ENCODE measurements around the gene CDH20. TPM values are rescaled to one million over a fixed set of nuclear protein-coding genes. Genes with fewer than 3 reads are reported as not detected.

Gene CDH20
- total and polyA plus RNA-seq, 2 donors from 2014 or later = 0.16 to 0.30 TPM

DNA sequence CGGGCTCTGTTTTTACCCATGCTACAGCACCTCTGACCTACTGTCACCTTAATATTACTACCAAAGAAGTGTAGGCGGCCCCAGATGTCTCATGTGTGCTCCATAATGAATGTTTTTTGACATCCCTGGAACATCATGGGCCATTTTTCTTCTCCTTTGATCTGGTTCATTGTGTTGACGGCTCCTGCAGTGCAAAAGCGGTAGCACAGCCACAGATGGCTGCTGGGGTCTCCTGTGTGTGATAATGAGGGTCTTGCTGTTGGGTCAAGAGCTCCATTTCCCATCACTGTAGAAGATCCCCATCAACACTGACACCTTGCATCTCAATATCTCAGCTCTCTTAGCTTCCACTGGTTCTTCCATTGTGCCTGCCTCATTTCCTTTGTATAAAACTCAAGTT is 95.0 kb downstream of the CDH20 start:
- no peak for FAIRE-seq
- H3K27ac ChIP-seq (ENCODE audit: low read depth in 2 of 2, low read length in 2 of 2) = no peak overlapping the region
- no peak for DNase-seq
- no peaks in the 10 kb centered on the region for H3K36me3 ChIP-seq (ENCODE audit: control insufficient read depth in 2 of 3, insufficient read depth in 3 of 3, low read length in 3 of 3)
- no peaks in the 10 kb centered on the region for H3K4me1 ChIP-seq (ENCODE audit: control insufficient read depth in 2 of 3, insufficient read depth in 2 of 3, low read depth in 1 of 3, low read length in 3 of 3)
- intact Hi-C loops (cut with DNase I) = no loop called here
- no peaks in the 10 kb centered on the region for H3K9me3 ChIP-seq (ENCODE audit: control insufficient read depth in 2 of 3, insufficient read depth in 1 of 3, low read length in 3 of 3)
- TF ChIP-seq, protein P1, sequence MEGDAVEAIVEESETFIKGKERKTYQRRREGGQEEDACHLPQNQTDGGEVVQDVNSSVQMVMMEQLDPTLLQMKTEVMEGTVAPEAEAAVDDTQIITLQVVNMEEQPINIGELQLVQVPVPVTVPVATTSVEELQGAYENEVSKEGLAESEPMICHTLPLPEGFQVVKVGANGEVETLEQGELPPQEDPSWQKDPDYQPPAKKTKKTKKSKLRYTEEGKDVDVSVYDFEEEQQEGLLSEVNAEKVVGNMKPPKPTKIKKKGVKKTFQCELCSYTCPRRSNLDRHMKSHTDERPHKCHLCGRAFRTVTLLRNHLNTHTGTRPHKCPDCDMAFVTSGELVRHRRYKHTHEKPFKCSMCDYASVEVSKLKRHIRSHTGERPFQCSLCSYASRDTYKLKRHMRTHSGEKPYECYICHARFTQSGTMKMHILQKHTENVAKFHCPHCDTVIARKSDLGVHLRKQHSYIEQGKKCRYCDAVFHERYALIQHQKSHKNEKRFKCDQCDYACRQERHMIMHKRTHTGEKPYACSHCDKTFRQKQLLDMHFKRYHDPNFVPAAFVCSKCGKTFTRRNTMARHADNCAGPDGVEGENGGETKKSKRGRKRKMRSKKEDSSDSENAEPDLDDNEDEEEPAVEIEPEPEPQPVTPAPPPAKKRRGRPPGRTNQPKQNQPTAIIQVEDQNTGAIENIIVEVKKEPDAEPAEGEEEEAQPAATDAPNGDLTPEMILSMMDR (IDR thresholded peaks at IDR 0.05; ENCODE audit: borderline replicate concordance, extremely low read depth, insufficient read depth) = no peak
- H3K9ac ChIP-seq (ENCODE audit: low read length in 3 of 3) = no peak overlapping the region
- H3K4me3 ChIP-seq (ENCODE audit: low read length in 3 of 3) = no peak overlapping the region
- H3K27me3 ChIP-seq (ENCODE audit: control insufficient read depth, insufficient read depth, low read length) = no peaks in the 10 kb centered on the region

DNA sequence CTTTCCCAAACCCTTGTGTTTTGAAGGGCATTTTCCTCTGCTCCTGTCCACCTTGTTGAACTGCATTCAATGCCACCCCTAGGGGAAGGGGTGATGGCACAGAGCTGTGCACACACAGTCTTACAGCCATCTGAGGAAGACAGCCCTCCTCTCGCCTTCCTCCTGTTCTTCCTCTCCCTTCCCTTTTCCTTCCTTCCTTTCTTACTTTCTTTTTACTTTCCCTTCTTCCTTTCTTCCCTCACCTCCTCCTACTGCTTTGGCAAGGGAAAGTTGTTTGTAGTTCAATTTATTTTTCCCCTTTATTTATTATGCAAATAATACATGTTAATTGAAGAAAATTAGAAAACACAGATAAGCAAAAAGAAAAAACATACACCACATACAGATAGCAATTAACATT is 99.4 kb downstream of the CDH20 start:
- TF ChIP-seq, protein P1 (IDR thresholded peaks at IDR 0.05; ENCODE audit: borderline replicate concordance, extremely low read depth, insufficient read depth) = no peak
- no peak for FAIRE-seq

DNA sequence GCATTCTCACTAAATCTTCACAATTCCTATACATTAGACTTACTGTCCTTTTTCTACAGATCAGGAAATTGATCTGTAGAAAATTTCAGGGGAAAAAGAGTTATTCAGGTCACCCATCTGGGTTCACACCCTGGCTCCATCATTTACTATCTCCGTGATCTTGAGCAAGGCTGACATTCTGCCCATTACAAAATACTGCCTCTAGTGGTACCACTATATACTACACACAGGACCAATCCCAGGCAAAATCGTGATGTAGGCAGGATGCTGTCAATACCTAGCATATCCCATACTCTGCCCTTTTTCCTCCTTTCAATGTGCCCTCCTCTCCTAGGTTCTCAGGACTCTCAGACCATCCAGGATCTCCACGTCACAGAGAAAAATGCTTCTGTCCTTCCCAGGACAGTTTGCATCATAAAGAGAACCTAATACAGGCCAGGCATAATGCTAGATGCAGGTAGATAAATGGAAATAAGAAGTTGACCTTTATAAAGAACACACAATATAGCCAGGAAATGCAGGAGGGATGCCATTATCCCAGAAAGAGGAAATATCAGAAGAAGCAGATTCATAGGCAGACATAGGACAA is 101.9 kb downstream of the CDH20 start:
- TF ChIP-seq, protein P1 (IDR thresholded peaks at IDR 0.05; ENCODE audit: borderline replicate concordance, extremely low read depth, insufficient read depth) = peak; percentile 4
- no peaks in the 10 kb centered on the region for H3K36me3 ChIP-seq (ENCODE audit: control insufficient read depth in 2 of 3, insufficient read depth in 3 of 3, low read length in 3 of 3)
- no peak overlapping the region for H3K4me3 ChIP-seq (ENCODE audit: low read length in 3 of 3)
- FAIRE-seq = no peak
- no peak for DNase-seq
- no peaks in the 10 kb centered on the region for H3K9me3 ChIP-seq (ENCODE audit: control insufficient read depth in 2 of 3, insufficient read depth in 1 of 3, low read length in 3 of 3)
- no peaks in the 10 kb centered on the region for H3K4me1 ChIP-seq (ENCODE audit: control insufficient read depth in 2 of 3, insufficient read depth in 2 of 3, low read depth in 1 of 3, low read length in 3 of 3)
- intact Hi-C loops (cut with DNase I) = no loop called here
- H3K27ac ChIP-seq (ENCODE audit: low read depth in 2 of 2, low read length in 2 of 2) = no peak overlapping the region
- no peak overlapping the region for H3K9ac ChIP-seq (ENCODE audit: low read length in 3 of 3)
- no peaks in the 10 kb centered on the region for H3K27me3 ChIP-seq (ENCODE audit: control insufficient read depth, insufficient read depth, low read length)

More for the DNA sequence above, 99.4 kb downstream of the CDH20 start:
- Histone ChIP-seq H3K27ac (ENCODE audit: low read depth in 2 of 2, low read length in 2 of 2) (no peak overlapping the region), H3K4me1 (ENCODE audit: control insufficient read depth in 2 of 3, insufficient read depth in 2 of 3, low read depth in 1 of 3, low read length in 3 of 3) (no peaks in the 10 kb centered on the region), H3K27me3 (ENCODE audit: control insufficient read depth, insufficient read depth, low read length) (no peaks in the 10 kb centered on the region), H3K36me3 (ENCODE audit: control insufficient read depth in 2 of 3, insufficient read depth in 3 of 3, low read length in 3 of 3) (no peaks in the 10 kb centered on the region), H3K9ac (ENCODE audit: low read length in 3 of 3) (no peak overlapping the region), H3K4me3 (ENCODE audit: low read length in 3 of 3) (no peak overlapping the region), H3K9me3 (ENCODE audit: control insufficient read depth in 2 of 3, insufficient read depth in 1 of 3, low read length in 3 of 3) (no peaks in the 10 kb centered on the region)
- intact Hi-C loops (cut with DNase I) = no loop called here
- DNase-seq = no peak
